ENCODE data around the gene TOMM5. TPM values are rescaled to one million over a fixed set of nuclear protein-coding genes. Genes with fewer than 3 reads are reported as not detected.

TOMM5 gene
- total and polyA plus RNA-seq, 2 of the 13 experiments (the other 11 are each of a cell fraction or from before 2014, with no cell fraction given) = 147 to 315 TPM

DNA sequence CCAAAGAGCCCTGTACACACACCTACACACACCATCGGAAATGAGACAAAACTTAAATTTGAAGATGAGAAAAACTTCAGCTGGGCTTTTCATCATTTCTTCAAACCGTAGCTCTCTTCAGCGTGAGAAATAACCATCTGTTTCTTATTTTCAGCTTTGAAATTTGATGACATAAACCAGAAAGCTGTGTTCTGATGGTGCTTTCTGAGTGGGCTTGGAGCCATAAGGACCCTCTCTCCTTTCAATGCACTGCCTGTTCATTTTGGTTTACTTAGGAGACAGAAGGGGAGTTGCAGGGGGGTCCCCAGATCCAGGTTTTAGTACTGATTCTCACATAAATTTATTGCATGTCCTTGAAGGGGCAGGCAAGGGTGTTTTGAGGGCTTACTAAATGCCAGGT is 25.7 kb downstream of the TOMM5 start:
- no peak for ATAC-seq

More for the DNA sequence above, 25.7 kb downstream of the TOMM5 start:
- CTCF ChIA-PET (ENCODE audit: low intra/inter-chr PET ratio, low total read pairs) = no interaction called here
- no peak overlapping the region for H3K9ac ChIP-seq (ENCODE audit: insufficient read depth, low read depth, low read length)
- H3K27me3 ChIP-seq (ENCODE audit: control insufficient read depth in 1 of 2, insufficient read depth in 2 of 2, low read length in 2 of 2) = no peaks in the 10 kb centered on the region
- H3K27ac ChIP-seq (ENCODE audit: extremely low read length, insufficient read depth, low read length) = no peak overlapping the region
- no peaks in the 10 kb centered on the region for H4K20me1 ChIP-seq (ENCODE audit: insufficient read depth, low read length)
- no peak for DNase-seq (ENCODE audit: low spot score)
- in situ Hi-C loops (cut with HindIII; ENCODE audit: extremely low pct_ligation_motif_present, low pct_unique_long_range_greater_than_20kb) (no loop called here), intact Hi-C loops (cut with micrococcal nuclease; ENCODE audit: unreplicated experiment) (no loop called here)
- H3K36me3 ChIP-seq (replicated peaks in 1 of 2; ENCODE audit: control insufficient read depth in 1 of 2, insufficient read depth in 2 of 2, low read length in 2 of 2) = peaks cover 0 to 6% of the 10 kb centered on the region in 2 experiments; a peak in 1 of 5 replicates
- TF ChIP-seq KDM3A (CRISPR knock-in tag; IDR thresholded peaks at IDR 0.05; ENCODE audit: low read depth) (no peak), ZNF674 (CRISPR knock-in tag; IDR thresholded peaks at IDR 0.05; ENCODE audit: low read depth) (no peak), JARID2 (CRISPR knock-in tag; IDR thresholded peaks at IDR 0.05; ENCODE audit: insufficient replicate concordance) (no peak), SIX1 (CRISPR knock-in tag; IDR thresholded peaks at IDR 0.05; ENCODE audit: borderline replicate concordance) (no peak), ZNF512B (CRISPR knock-in tag; IDR thresholded peaks at IDR 0.05; ENCODE audit: borderline replicate concordance) (no peak), FOXK1 (CRISPR knock-in tag; IDR thresholded peaks at IDR 0.05; ENCODE audit: borderline replicate concordance, low read depth) (no peak)
- TF ChIP-seq, protein P1, sequence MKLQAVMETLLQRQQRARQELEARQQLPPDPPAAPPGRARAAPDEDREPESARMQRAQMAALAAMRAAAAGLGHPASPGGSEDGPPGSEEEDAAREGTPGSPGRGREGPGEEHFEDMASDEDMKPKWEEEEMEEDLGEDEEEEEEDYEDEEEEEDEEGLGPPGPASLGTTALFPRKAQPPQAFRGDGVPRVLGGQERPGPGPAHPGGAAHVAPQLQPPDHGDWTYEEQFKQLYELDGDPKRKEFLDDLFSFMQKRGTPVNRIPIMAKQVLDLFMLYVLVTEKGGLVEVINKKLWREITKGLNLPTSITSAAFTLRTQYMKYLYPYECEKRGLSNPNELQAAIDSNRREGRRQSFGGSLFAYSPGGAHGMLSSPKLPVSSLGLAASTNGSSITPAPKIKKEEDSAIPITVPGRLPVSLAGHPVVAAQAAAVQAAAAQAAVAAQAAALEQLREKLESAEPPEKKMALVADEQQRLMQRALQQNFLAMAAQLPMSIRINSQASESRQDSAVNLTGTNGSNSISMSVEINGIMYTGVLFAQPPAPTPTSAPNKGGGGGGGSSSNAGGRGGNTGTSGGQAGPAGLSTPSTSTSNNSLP (IDR thresholded peaks at IDR 0.05; ENCODE audit: low read depth, low read length) = no peak
- TF ChIP-seq, protein P2, sequence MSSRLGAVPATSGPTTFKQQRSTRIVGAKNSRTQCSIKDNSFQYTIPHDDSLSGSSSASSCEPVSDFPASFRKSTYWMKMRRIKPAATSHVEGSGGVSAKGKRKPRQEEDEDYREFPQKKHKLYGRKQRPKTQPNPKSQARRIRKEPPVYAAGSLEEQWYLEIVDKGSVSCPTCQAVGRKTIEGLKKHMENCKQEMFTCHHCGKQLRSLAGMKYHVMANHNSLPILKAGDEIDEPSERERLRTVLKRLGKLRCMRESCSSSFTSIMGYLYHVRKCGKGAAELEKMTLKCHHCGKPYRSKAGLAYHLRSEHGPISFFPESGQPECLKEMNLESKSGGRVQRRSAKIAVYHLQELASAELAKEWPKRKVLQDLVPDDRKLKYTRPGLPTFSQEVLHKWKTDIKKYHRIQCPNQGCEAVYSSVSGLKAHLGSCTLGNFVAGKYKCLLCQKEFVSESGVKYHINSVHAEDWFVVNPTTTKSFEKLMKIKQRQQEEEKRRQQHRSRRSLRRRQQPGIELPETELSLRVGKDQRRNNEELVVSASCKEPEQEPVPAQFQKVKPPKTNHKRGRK (CRISPR knock-in tag; IDR thresholded peaks at IDR 0.05) = no peak
- TF ChIP-seq, protein P3, sequence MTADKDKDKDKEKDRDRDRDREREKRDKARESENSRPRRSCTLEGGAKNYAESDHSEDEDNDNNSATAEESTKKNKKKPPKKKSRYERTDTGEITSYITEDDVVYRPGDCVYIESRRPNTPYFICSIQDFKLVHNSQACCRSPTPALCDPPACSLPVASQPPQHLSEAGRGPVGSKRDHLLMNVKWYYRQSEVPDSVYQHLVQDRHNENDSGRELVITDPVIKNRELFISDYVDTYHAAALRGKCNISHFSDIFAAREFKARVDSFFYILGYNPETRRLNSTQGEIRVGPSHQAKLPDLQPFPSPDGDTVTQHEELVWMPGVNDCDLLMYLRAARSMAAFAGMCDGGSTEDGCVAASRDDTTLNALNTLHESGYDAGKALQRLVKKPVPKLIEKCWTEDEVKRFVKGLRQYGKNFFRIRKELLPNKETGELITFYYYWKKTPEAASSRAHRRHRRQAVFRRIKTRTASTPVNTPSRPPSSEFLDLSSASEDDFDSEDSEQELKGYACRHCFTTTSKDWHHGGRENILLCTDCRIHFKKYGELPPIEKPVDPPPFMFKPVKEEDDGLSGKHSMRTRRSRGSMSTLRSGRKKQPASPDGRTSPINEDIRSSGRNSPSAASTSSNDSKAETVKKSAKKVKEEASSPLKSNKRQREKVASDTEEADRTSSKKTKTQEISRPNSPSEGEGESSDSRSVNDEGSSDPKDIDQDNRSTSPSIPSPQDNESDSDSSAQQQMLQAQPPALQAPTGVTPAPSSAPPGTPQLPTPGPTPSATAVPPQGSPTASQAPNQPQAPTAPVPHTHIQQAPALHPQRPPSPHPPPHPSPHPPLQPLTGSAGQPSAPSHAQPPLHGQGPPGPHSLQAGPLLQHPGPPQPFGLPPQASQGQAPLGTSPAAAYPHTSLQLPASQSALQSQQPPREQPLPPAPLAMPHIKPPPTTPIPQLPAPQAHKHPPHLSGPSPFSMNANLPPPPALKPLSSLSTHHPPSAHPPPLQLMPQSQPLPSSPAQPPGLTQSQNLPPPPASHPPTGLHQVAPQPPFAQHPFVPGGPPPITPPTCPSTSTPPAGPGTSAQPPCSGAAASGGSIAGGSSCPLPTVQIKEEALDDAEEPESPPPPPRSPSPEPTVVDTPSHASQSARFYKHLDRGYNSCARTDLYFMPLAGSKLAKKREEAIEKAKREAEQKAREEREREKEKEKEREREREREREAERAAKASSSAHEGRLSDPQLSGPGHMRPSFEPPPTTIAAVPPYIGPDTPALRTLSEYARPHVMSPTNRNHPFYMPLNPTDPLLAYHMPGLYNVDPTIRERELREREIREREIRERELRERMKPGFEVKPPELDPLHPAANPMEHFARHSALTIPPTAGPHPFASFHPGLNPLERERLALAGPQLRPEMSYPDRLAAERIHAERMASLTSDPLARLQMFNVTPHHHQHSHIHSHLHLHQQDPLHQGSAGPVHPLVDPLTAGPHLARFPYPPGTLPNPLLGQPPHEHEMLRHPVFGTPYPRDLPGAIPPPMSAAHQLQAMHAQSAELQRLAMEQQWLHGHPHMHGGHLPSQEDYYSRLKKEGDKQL (CRISPR knock-in tag; IDR thresholded peaks at IDR 0.05; ENCODE audit: low read depth) = no peak
- TF ChIP-seq, protein P4, sequence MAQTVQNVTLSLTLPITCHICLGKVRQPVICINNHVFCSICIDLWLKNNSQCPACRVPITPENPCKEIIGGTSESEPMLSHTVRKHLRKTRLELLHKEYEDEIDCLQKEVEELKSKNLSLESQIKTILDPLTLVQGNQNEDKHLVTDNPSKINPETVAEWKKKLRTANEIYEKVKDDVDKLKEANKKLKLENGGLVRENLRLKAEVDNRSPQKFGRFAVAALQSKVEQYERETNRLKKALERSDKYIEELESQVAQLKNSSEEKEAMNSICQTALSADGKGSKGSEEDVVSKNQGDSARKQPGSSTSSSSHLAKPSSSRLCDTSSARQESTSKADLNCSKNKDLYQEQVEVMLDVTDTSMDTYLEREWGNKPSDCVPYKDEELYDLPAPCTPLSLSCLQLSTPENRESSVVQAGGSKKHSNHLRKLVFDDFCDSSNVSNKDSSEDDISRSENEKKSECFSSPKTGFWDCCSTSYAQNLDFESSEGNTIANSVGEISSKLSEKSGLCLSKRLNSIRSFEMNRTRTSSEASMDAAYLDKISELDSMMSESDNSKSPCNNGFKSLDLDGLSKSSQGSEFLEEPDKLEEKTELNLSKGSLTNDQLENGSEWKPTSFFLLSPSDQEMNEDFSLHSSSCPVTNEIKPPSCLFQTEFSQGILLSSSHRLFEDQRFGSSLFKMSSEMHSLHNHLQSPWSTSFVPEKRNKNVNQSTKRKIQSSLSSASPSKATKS (CRISPR knock-in tag; IDR thresholded peaks at IDR 0.05) = no peak
- no peaks in the 10 kb centered on the region for H3K79me2 ChIP-seq (ENCODE audit: insufficient read depth, low read length)
- H3K4me3 ChIP-seq (replicated peaks in 1 of 3; ENCODE audit: insufficient read depth in 1 of 3, low read depth in 2 of 3, low read length in 3 of 3) = no peak overlapping the region
- POLR2A ChIA-PET = no interaction called here
- H3K9me3 ChIP-seq (ENCODE audit: low read length) = peaks cover 11% of the 10 kb centered on the region
- no peak overlapping the region for H2AFZ ChIP-seq (ENCODE audit: low read length)
- no TSS peak for BruUV-seq (replicated peaks)
- FAIRE-seq = no peak
- no peaks in the 10 kb centered on the region for H3K4me1 ChIP-seq (ENCODE audit: insufficient read depth, low read length)
- H3K4me2 ChIP-seq (ENCODE audit: low read depth, low read length) = no peak overlapping the region
- 96% methylated on average over 3 of the region's 3 CpGs for WGBS (ENCODE audit: low lambda C conversion rate)

Measured in HepG2 (cell line).